Activated CD8-positive, alpha-beta memory T cell treated with anti-CD3 and anti-CD28 coated beads, Interleukin-2, amount 50 U/mL, for 24 hours (primary cell): ENCODE results near the gene HOXD11.

Experiments
- DNase-seq: peaks from one replicate; pipeline ENCODE4 v3.0.0-alpha.2; 2020; ENCODE audit errors: extremely low read depth

The HOXD11 gene

DNA sequence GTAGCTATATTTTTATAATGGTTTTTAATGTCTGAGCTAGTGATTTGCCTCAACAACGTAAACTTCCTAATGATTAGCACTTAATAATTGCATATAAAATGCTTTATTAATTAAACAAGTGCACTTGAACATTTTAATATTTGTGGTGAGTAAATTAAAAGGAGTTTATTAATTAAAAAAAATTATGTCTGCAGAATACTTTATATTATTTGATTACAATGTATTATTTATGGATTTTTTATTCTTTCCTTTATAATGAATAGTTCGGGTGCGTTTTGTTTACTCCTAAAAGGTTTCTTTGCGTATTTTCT, 24.7 kb downstream of the HOXD11 start:
- no peak for DNase-seq

- DNase-seq = no peak
These were observed 25.4 kb downstream of the HOXD11 start for GRCh38 chr2:176132205-176133171.

GRCh38 chr2:176133389-176133788, 26.3 kb downstream of the HOXD11 start:
- DNase-seq = no peak

GRCh38 chr2:176134035-176134434, 27.0 kb downstream of the HOXD11 start:
- no peak for DNase-seq

DNA sequence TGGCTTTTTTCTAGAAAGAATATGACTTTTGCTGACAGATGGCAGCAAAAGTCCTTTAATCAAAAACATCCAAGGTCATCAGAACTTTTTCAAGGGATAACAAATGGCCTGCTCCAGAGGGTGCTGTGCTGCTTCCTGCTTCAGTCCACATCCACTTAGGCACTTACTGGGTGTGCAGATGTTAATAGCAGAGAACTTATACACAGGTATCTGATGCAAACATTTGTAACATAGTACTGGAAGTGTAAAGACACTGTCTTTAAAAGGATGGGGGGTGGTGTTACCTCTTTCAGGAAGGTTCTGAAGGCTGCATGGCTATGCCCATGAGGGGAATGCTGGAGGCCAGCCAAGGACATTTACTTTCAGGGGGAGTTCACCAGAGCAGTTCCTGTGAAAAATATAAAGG, 28.0 kb downstream of the HOXD11 start:
- no peak for DNase-seq

GRCh38 chr2:176136374-176137251, 29.5 kb downstream of the HOXD11 start:
- DNase-seq = no peak

- DNase-seq = no peak
These were observed 30.1 kb downstream of the HOXD11 start for GRCh38 chr2:176137252-176137580.

- no peak for DNase-seq
These were observed 30.8 kb downstream of the HOXD11 start for GRCh38 chr2:176137906-176138305.

- DNase-seq = no peak
These were observed 31.4 kb downstream of the HOXD11 start for GRCh38 chr2:176138526-176138922.

DNA sequence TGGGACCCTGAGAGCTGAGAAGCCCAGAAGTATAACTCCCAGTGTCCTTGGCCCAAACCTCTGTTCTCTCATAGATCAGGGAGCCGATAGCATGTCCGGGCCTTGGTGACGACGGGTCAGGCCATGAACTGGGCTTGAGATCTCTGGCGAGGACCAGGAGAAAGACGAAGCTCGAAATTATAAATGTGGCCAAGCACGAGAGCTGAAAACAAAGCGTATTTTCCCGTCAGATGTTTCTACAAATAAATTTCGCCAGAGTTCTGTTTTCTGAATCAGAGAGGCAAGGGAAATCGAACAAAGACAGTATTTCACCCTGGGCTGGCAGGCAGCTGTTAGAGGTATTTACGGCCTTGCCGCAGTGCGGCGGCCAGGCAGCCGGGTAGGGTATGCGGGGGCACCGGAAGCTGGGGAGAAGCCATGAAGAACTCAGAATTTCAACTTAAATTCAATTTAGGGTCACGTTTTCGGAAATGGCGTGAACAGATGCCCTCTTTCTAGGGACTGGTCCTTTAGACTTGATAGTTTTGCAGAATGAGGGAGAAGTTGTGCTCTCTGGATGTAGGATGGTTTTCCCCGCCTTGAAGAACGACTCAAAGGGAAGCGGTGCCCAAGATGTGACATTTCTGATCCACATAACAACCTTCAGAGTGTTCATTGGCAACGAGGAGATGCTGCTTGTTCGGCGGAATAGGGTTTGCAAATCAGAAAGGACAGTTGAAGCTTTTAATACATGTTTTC, 32.0 kb downstream of the HOXD11 start:
- no peak for DNase-seq

DNA sequence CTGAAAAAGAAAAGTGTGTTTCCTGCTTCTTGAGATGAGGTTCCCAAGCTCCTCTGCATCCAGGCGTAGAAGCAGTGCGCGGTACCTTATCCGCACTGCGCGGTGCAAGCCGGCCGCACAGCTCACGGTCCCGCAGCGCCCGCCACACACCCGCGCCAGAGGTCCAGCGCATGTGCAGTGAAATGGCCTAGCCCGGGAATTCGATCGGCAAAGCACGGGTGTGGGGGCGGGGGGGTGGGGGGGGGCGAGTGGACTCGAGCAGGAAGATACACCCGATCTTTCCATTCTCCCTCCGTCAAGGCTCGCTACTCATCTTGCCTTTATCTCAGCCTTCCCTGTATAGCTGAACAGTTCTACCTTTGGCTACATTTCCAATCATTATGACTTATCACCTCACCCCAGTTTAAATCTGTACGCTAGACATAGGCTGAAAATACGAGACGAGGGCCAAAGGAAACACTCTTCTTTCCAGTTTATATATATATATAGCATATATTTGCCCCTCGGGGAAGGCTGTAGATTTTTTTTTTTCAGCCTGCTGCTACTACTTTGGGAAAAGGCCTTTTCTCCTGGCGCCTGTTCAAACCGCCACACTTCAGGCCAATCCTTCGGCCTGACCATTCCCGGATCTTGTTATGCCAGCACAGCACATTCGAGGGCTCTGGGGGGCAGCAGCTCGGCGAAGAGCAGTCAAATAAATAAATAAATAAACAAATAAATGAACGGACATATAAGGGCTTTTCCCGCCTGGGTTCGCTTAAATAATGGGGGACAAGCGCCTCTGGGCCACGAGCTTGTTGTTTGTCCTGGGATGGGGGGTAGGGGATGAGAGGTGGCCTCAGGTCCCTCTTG, 32.8 kb downstream of the HOXD11 start:
- no peak for DNase-seq

DNA sequence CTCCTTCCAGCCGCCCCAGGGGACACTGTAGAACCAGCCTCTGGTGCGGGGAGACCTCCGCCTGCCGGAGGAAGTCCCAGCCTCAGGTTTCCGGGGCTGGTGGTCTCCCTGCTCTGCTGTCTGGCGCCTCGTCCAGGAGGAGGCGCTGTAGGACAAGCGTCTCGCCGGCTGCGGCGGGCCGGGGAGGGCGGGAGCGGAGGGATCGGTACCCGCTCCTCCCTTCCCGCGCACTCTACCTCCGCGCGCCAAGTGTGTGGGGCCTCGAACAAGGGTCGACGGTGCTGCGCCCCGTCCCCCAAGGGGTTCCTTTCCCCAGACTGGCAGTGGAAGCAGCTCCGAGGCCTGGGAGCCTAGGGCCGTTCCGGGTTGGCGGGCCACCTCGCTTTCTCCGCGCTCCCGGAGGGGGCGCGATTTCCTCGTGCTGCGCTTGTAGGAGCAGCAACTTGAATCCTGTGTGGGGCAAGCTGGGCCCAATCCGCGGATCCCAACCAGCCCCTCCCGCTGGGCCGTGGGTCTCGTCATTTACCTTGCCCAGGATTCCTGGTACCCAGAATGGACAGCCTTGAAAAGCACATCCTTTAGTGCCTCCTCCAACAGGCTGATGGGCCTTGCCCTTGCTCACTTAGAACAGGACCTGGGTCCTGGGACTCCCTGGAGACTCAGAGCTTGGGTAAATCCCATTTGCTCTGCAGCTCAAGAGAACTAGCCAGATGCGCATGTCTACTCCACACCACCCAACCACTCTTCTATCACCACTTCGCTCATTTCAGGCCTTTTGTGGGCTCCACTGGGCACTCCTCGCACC, 33.6 kb downstream of the HOXD11 start:
- DNase-seq = no peak

- DNase-seq = no peak
These were observed 35.2 kb downstream of the HOXD11 start for GRCh38 chr2:176142281-176142680.

DNA sequence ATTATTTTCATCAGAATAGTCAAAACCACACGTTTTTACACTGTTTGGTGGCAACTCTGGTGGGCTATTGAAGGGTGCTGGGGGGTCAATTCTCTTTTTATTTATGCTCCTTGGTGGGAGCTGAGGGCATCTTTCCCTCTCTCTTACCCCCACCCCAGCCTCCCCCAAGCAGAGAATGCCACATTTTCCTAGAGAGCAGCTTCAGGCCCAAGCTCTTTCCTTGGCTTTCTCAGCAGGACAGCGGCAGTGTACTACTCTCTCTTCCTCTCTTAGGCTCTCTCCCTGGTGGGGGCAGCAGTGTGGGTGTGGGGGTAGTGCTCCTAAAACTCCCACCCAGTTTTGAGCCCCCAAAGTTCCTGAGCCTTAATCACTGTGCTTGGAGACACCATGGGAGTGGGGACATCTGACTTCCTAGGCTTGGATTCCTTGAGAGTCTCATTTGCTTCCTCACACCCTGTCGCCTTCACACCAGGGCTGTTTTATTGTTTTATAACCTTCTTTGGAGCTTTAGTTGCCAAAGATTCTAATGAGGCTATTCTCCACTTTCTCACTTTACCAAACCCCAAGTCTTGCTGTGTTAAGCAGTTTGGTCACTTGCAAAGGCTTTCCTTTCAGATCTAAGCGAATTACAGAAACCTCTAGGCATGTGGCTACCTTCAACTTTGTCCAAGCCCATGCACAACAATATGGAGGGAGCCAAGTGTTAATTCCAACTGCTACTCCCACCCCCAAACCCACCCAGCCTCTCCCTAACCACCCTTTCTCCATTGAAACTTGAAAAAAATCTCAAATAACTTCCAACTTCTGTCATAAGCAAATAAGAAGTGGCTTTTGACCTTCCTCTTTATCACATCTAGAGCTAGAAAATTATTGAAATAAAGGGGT, 38.2 kb downstream of the HOXD11 start:
- DNase-seq = no peak

DNA sequence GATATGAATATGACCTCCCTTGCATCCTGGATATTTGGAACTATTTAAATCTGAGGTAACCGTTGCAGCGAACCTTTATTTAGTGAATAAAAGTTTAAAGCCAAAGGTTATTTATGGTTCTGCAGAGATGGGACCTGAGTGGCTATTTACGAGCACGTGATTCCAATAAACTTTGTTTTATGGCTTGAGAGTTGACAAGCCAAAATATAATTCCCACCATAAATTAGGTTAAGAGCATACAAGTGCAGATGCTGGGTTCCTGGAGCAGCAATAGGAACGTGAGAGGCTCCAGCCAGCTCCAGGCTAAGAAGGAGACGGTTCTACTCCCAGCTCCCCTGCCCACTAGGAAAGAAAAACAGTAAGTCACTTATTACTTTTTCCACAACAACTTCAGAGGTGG, 39.0 kb downstream of the HOXD11 start:
- no peak for DNase-seq

GRCh38 chr2:176146645-176147044, 39.6 kb downstream of the HOXD11 start:
- no peak for DNase-seq

GRCh38 chr2:176147210-176147799, 40.2 kb downstream of the HOXD11 start:
- no peak for DNase-seq

GRCh38 chr2:176147800-176148496, 40.9 kb downstream of the HOXD11 start:
- no peak for DNase-seq
